BLaER1 (cell line): Measurements from ENCODE around the gene NTNG1.
A peak's percentile ranks its signal among the peaks of the same experiment; 100 is the strongest.

ENCODE experiments used
- H3K27ac ChIP-seq: shearing (Covaris generic); formaldehyde crosslinking; 2 replicates; pipeline ENCODE4 v1.8.1; 2022
- H3K27me3 ChIP-seq: shearing (Covaris generic); formaldehyde crosslinking; 2 replicates; pipeline ENCODE4 v1.8.1; 2022
- H3K36me3 ChIP-seq: shearing (Covaris generic); formaldehyde crosslinking; 2 replicates; pipeline ENCODE4 v1.8.1; 2022
- H3K4me1 ChIP-seq: shearing (Covaris generic); formaldehyde crosslinking; 2 replicates; pipeline ENCODE4 v1.8.1; 2022
- H3K4me2 ChIP-seq: shearing (Covaris generic); formaldehyde crosslinking; 2 replicates; pipeline ENCODE4 v1.8.1; 2022
- H3K4me3 ChIP-seq: shearing (Covaris generic); formaldehyde crosslinking; 2 replicates; pipeline ENCODE4 v1.8.1; 2022
- H3K9ac ChIP-seq: shearing (Covaris generic); formaldehyde crosslinking; 2 replicates; pipeline ENCODE4 v1.8.1; 2022
- H3K9me3 ChIP-seq: shearing (Covaris generic); formaldehyde crosslinking; 2 replicates; pipeline ENCODE4 v1.8.1; 2022
- H4K20me1 ChIP-seq: shearing (Covaris generic); formaldehyde crosslinking; 2 replicates; pipeline ENCODE4 v1.8.1; 2022
- Cebpa-rat ChIP-seq: shearing (Covaris generic); IDR thresholded peaks from 2 replicates; pipeline ENCODE4 v1.8.1; 2022

Gene NTNG1

GRCh38 chr1:107378426-107378825 lies 237.6 kb downstream of the NTNG1 start:
- no peak for TF ChIP-seq Cebpa-rat
- Histone ChIP-seq H3K36me3 (no peaks in the 10 kb centered on the region), H3K4me2 (peak overlapping the region; percentile 0; the same call in 1 of the 2 replicates)

GRCh38 chr1:107378866-107379265 lies 238.0 kb downstream of the NTNG1 start:
- no peak overlapping the region for H3K27ac ChIP-seq
- peaks cover 16% of the 10 kb centered on the region for H3K4me1 ChIP-seq
- H3K4me3 ChIP-seq = no peak overlapping the region
- no peaks in the 10 kb centered on the region for H3K9me3 ChIP-seq
- no peak overlapping the region for H3K9ac ChIP-seq
- H4K20me1 ChIP-seq = no peaks in the 10 kb centered on the region
- no peaks in the 10 kb centered on the region for H3K27me3 ChIP-seq
- no peaks in the 10 kb centered on the region for H3K36me3 ChIP-seq
- peak overlapping the region; percentile 0; the same call in 1 of the 2 replicates for H3K4me2 ChIP-seq
- no peak for TF ChIP-seq Cebpa-rat

More at GRCh38 chr1:107378426-107378825, 237.6 kb downstream of the NTNG1 start:
- Histone ChIP-seq H3K27me3 (no peaks in the 10 kb centered on the region), H4K20me1 (no peaks in the 10 kb centered on the region), H3K4me1 (peaks cover 16% of the 10 kb centered on the region), H3K4me3 (no peak overlapping the region), H3K9me3 (no peaks in the 10 kb centered on the region), H3K27ac (no peak overlapping the region), H3K9ac (no peak overlapping the region)

DNA sequence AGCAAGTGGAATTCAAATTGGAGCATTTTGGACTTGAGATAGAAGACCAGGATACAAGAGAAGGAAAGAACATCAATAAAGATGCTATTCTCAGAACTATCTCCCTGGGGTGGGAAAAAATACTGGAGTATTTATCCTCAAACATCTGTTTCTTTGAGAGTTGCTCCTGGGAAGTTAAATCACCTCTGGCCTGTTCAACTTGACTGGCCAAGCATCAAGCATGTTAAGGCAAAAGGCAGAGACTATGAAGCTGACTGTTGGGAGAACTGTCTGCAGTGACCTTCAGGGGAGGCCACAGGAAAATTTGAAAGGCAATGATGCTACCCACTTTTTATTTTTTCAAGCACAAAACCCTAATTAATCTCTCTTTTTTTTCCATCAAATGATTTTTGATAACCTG lies 239.0 kb downstream of the NTNG1 start:
- Histone ChIP-seq H3K4me1 (peaks cover 16% of the 10 kb centered on the region), H3K4me2 (no peak overlapping the region), H3K27me3 (no peaks in the 10 kb centered on the region), H4K20me1 (no peaks in the 10 kb centered on the region), H3K9me3 (no peaks in the 10 kb centered on the region), H3K27ac (no peak overlapping the region), H3K36me3 (no peaks in the 10 kb centered on the region), H3K9ac (no peak overlapping the region), H3K4me3 (no peak overlapping the region)
- TF ChIP-seq Cebpa-rat = no peak

DNA sequence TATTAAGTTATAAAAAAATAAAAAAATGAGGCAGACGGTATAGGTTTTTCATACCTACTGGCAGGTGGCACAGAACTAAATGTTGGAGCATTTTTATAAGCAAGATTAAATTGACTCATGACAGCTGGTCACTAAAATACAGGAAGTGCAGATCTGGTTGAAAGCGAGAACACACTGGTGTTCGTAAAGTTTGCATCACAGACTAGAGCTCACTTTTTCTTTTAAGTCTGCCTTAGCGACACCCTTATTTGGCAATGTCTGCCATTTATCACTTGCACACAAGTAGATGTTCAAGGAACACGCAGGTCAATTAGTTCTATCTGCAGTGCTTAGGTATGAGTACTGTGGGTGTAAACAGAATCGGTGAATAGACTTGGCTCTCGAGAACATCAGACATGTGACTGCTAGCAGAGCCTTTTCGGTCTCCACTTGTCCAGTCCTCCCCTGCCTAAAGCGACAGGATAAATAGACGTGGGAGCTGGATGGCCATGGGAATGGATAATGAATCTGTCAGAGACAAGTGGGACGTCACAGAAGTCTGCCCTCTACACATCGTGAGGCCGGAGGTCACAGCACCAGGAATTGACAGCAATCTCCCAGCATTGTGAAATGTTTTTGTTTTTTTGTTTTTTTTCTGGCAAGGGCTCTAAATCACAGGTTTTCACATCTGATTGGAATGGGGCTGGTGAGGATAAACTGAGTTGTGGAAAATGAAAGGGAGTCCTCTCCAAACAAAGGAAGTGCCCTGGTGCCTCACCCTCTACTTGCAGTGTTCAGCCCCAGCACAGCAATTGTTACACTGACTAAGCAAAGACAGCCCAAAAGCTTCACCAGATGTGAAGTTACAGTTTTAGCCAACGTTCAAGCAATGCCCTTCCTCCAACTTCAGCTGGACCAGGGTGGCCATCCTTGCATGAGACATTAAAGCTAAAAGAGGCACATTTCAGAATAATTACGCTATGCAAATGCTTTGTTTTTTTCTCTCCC lies 248.9 kb downstream of the NTNG1 start:
- TF ChIP-seq Cebpa-rat = no peak
- H3K36me3 ChIP-seq = no peaks in the 10 kb centered on the region
- no peaks in the 10 kb centered on the region for H3K9me3 ChIP-seq
- H3K27me3 ChIP-seq = no peaks in the 10 kb centered on the region
- no peak overlapping the region for H3K4me2 ChIP-seq
- H3K27ac ChIP-seq = no peak overlapping the region
- no peak overlapping the region for H3K4me3 ChIP-seq
- H3K4me1 ChIP-seq = no peaks in the 10 kb centered on the region
- H3K9ac ChIP-seq = no peak overlapping the region
- H4K20me1 ChIP-seq = no peaks in the 10 kb centered on the region

DNA sequence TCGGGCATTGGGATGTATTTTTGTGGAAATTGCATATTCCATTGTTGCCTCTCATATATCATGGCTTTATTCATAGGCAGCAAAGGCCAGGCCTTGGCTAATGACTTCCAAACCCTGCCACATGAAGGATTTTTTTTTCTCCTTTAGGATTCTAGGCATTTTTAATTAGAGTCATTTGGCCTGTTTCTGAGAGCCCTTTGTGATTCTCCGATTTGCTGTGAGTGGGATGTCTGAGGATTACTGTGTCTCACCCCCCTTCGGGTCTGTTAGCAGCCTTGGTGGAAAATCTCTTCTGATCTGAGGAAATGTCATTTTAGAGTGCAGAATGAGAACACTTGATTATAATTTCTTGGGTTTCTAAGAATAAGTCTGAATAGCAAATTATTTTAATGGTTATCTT lies 253.5 kb downstream of the NTNG1 start:
- no peaks in the 10 kb centered on the region for H3K4me1 ChIP-seq
- H3K27me3 ChIP-seq = no peaks in the 10 kb centered on the region
- no peak overlapping the region for H3K4me2 ChIP-seq
- no peaks in the 10 kb centered on the region for H3K36me3 ChIP-seq
- H3K4me3 ChIP-seq = no peak overlapping the region
- no peaks in the 10 kb centered on the region for H4K20me1 ChIP-seq
- H3K9me3 ChIP-seq = no peaks in the 10 kb centered on the region
- H3K27ac ChIP-seq = no peak overlapping the region
- no peak overlapping the region for H3K9ac ChIP-seq
- TF ChIP-seq Cebpa-rat = no peak

DNA sequence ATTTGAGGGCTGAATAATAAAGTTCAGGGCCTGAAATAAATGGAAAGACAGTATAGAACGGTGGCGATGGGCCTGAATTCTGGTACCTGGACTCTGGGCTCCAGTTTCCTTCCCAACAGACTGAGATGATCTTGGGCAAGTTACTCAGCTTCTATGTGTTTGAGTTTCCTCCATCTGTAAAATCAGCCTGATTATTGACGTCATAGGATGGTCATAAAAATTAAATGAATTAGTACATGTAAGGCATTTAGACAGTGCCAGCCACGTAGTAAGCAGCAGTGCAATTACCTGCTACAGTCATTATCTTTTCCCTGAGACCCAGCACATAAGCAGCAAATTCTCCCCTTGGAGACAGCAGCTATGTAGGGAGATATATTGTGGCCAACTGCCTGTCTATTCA lies 260.9 kb downstream of the NTNG1 start:
- no peak overlapping the region for H3K4me2 ChIP-seq
- TF ChIP-seq Cebpa-rat = no peak
- no peaks in the 10 kb centered on the region for H3K9me3 ChIP-seq
- no peak overlapping the region for H3K4me3 ChIP-seq
- no peaks in the 10 kb centered on the region for H3K4me1 ChIP-seq
- H3K36me3 ChIP-seq = no peaks in the 10 kb centered on the region
- no peaks in the 10 kb centered on the region for H3K27me3 ChIP-seq
- H3K9ac ChIP-seq = no peak overlapping the region
- no peaks in the 10 kb centered on the region for H4K20me1 ChIP-seq
- H3K27ac ChIP-seq = no peak overlapping the region

GRCh38 chr1:107404756-107405155 lies 263.9 kb downstream of the NTNG1 start:
- H3K9me3 ChIP-seq = no peaks in the 10 kb centered on the region
- no peak overlapping the region for H3K4me2 ChIP-seq
- H4K20me1 ChIP-seq = no peaks in the 10 kb centered on the region
- no peak overlapping the region for H3K9ac ChIP-seq
- H3K4me3 ChIP-seq = no peak overlapping the region
- H3K27me3 ChIP-seq = no peaks in the 10 kb centered on the region
- no peaks in the 10 kb centered on the region for H3K4me1 ChIP-seq
- no peak for TF ChIP-seq Cebpa-rat
- no peak overlapping the region for H3K27ac ChIP-seq
- no peaks in the 10 kb centered on the region for H3K36me3 ChIP-seq

- TF ChIP-seq Cebpa-rat = no peak
- Histone ChIP-seq H3K4me2 (no peak overlapping the region), H3K27ac (no peak overlapping the region)
Observed at GRCh38 chr1:107405236-107405635, 264.4 kb downstream of the NTNG1 start.

GRCh38 chr1:107407011-107407410 lies 266.2 kb downstream of the NTNG1 start:
- no peaks in the 10 kb centered on the region for H3K36me3 ChIP-seq
- H3K4me1 ChIP-seq = no peaks in the 10 kb centered on the region
- H3K4me2 ChIP-seq = no peak overlapping the region
- H3K9ac ChIP-seq = no peak overlapping the region
- H3K27me3 ChIP-seq = no peaks in the 10 kb centered on the region
- H4K20me1 ChIP-seq = no peaks in the 10 kb centered on the region
- no peak overlapping the region for H3K27ac ChIP-seq
- no peak overlapping the region for H3K4me3 ChIP-seq
- H3K9me3 ChIP-seq = no peaks in the 10 kb centered on the region
- TF ChIP-seq Cebpa-rat = no peak

More at GRCh38 chr1:107405236-107405635, 264.4 kb downstream of the NTNG1 start:
- Histone ChIP-seq H3K27me3 (no peaks in the 10 kb centered on the region), H3K36me3 (no peaks in the 10 kb centered on the region), H3K4me3 (no peak overlapping the region), H4K20me1 (no peaks in the 10 kb centered on the region), H3K9ac (no peak overlapping the region), H3K9me3 (no peaks in the 10 kb centered on the region), H3K4me1 (no peaks in the 10 kb centered on the region)

- Histone ChIP-seq H3K4me2 (no peak overlapping the region), H3K27ac (no peak overlapping the region), H3K36me3 (no peaks in the 10 kb centered on the region), H3K9ac (no peak overlapping the region), H4K20me1 (no peaks in the 10 kb centered on the region), H3K9me3 (no peaks in the 10 kb centered on the region), H3K4me3 (no peak overlapping the region), H3K4me1 (no peaks in the 10 kb centered on the region), H3K27me3 (no peaks in the 10 kb centered on the region)
- no peak for TF ChIP-seq Cebpa-rat
Observed at GRCh38 chr1:107413546-107413945, 272.7 kb downstream of the NTNG1 start.
